Mesenteric fat pad (tissue), 1 donor: ENCODE data around the gene MEF2D. TPM values are rescaled to one million over a fixed set of nuclear protein-coding genes. Genes with fewer than 3 reads are reported as not detected.

ENCODE experiments used
- DNase-seq: peaks from one replicate; pipeline ENCODE4 v3.0.0-alpha.2; 2020; ENCODE audit warnings: low spot score
- long read RNA-seq: library from polyadenylated mRNA; unstranded; transcript quantifications from one replicate; pipeline ENCODE4 v2.0.0, GENCODE V29; 2020
- total RNA-seq: library from RNA; stranded (reverse); fragmentation: NEBNext Ultra II Directional; extraction: Animal tissue kit (Norgen Biotek cat#: 25700); gene quantifications from one replicate; pipeline ENCODE4 v1.2.1, GENCODE V29; 2021
- donor health status: DM: yes; HTN: yes; CAD: no.

MEF2D gene
- total RNA-seq: 38.7 TPM
- long read RNA-seq, partial matches to known transcripts: 3 of 10 reads
- long read RNA-seq, other reads (novel, unspliced or antisense): 7 of 10 reads

DNA sequence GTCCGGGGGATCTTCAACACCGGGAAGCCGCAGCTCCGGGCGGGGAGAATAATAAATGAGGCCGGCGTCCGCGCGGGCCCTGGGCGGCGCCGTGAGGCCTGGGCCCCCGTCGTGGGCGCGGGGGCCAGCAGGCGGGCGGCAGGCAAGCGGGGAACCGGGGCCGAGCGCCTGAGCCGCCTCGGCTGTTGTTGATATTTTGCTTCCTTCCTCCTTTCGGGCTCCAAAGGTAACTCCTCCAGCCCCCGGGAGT lies at the start of gene MEF2D:
MEF2D (minus strand) TSS at position 233 of the 250 bp plus-strand sequence. CDS start 17,483 bp downstream, outside the sequence.
- DNase-seq: no peak

DNA sequence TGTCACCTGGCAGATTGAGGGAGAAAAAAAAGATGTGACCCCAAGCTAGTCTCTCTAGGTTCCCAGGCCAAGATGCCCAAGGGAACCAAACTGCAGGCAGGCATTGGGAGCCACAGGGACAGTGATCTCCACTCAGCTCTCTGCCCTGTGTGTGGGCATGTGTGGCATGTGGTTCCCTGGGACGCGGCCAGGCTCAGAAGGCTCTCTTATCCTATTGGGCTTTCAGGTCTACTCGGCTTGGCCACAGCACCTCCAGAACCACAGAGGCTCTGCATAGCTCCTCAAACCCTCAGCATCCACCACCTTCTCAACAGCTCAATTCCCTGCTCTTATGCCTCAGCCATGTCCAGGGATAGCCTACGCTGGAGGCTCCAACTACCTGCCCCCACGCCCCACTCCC lies 49.8 kb upstream of the MEF2D start:
- DNase-seq: no peak

DNA sequence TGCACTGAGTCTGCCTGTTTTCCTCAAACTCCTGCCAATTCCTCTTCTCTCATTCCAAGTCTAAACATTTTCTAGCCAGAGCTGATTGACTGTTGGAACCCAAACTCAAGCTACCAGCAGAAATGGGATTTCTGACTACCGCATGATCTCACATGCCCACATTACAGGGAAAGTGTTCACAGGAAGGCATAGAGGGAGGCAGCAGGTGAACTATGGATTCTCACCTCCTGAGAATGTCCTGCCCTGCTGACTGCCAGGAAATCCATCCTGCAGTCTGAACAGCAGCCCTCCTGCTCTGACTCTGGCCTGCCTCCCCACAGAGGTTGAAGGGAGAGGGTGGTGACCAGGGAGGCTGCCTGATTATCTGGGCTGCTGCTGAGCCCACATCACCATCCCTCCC lies 49.3 kb upstream of the MEF2D start:
- DNase-seq: no peak

DNA sequence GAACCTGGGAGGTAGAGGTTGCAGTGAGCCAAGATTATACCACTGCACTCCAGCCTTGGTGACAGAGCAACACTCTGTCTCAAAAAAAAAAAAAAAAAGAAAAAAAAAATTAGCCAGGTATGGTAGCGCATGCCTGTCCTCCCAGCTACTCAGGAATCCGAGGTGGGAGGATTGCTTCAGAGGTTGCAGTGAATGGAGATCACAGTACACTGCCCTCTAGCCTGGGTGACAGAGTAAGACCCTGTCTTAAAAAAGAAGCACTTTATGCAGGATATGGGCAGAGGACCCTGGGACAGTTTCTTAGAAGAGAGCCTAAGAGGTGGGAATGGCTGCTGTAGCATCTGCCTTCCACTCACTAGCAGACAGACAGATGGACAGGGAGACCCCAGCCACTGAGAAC lies 48.8 kb upstream of the MEF2D start:
- no peak for DNase-seq

DNA sequence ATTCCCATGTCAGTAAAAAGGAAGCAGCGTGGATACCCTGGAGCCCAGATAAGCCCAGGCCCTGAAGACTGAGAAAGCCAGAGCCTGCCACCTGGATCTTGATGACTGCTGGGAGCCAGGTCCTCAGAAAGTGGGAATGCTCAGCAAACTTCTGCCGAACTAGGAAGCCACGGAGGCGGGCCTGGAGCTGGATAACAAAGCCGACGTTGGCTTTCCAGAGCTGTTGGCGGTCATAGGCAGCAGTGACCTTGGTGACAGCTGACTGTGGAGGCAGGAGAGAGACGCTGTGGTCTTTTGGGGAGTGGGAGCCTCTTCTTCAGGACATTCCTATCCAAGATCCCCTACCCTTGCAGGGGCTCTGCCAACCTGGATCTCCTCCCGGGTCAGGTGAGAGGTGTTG lies 47.4 kb upstream of the MEF2D start:
- DNase-seq: no peak

DNA sequence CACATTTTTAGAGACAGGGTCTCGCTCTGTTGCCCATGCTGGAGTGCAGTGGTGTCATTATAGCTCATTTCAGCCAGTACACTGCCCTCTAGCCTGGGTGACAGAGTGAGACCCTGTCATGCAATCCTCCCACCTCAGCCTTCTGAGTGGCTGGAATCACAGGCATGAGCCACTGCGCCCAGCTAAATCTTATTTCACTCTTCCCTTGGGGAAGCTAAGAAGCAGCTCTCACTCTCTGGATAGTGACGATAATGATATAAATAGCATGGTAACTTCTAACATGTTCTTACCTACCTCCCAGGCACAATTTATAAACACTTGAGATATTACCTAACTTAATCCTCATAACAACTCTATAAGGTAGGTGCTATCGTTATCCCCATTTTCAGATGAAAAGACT lies 46.9 kb upstream of the MEF2D start:
- DNase-seq: no peak

DNA sequence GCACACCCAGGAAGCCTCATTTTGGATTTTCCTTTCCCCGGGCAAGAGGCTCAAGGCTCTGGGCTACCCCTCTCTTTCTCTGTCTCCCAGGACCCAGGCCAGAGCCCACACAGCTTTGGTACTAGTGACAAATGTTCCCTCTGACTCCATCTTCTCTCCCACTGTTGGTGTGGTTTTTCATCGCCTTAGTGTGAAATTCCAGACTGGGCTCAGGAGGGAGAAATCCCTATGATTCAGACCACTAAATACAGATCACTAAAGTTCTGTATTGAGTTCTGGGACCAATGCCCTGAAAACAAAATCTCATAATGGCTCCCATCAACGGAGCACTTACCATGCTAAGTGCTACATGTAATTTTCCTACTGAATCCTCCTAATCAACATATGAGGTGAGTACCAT lies 45.7 kb upstream of the MEF2D start:
- no peak for DNase-seq

DNA sequence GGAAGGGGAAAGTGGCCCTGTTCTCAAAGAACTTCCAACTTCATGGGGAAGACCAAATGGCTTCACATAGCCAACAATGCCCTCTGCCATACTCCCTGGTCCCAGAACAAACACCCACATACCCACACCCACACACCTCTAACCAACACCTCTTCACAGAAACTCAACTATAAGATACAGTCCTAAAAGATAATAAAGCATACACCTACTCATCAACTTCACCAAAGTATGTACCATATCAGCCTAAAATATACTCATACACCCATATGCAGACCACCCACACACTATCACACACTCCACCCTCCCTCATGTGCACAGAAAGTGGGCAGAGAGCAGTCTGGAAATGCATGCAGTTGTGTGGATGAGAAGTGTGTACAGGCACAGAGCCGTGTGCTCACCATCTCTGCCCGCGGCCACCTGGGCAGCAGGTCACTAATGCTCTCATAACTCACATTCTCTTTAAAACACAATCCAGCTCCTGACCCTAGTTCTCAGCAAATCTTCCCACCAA lies 44.1 kb upstream of the MEF2D start:
- no peak for DNase-seq

DNA sequence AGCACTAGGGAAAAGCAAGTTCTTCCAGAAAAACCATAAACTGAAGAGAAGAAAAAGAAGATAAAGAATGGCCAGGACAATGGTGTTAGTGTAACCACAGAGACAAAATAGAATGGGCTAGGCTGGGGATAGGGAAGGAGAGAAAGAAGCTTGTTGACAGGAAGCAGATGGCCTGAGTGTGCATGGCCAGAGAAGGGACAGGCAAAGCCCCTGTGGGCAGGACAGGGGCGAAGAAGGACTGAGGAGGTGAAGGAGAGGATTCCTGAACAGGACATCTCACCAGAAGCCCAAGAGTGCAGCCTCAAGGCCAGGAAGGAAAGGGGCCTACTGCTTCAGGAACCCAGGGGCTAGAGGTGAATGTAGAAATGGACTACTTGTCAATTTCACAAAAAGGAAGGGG lies 42.5 kb upstream of the MEF2D start:
- no peak for DNase-seq

DNA sequence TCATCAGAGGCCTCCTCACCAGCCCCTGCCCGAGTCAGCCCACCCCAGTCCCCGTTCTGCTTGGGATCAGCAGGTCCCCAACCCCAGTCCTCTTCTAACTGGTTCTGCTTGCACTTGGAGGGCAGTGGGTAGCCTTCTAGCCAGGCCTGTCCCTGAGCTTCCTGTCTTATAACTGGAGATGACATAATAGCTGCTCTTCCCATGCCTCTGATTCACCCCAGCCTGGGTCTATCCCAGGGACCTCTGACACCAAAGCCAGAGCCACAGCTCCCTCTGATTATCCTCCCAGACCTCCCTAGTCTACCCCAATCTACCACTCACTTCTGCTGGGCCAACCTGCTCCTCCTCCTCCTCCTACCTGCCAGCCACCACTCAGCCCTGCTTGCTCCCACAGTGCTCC lies 40.4 kb upstream of the MEF2D start:
- no peak for DNase-seq

DNA sequence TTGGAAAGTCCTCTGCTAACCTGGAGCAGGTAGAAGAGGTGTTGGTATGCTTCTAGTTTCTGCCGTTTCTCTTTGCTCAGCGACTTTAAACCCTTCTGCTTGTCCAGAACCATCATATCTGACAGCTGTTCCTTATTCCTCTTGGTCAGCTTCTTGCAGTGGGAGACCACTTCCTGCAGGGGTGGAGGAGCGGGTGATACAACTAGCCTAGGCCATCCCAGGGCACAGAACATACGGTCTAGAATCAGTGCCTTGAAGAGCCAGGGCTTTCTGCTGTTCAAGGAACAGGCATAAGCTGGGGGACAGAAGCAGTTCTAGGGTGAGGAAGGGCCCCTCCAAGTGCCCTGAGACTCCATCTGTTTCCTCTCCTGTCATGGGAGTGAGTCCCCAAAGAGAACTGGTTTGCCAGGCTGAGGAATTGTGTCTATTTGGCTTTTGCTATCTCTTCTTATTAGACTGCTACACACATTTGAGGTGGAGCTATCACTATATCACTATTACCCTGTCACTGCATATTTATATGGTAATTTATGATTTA lies 39.3 kb upstream of the MEF2D start:
- no peak for DNase-seq

DNA sequence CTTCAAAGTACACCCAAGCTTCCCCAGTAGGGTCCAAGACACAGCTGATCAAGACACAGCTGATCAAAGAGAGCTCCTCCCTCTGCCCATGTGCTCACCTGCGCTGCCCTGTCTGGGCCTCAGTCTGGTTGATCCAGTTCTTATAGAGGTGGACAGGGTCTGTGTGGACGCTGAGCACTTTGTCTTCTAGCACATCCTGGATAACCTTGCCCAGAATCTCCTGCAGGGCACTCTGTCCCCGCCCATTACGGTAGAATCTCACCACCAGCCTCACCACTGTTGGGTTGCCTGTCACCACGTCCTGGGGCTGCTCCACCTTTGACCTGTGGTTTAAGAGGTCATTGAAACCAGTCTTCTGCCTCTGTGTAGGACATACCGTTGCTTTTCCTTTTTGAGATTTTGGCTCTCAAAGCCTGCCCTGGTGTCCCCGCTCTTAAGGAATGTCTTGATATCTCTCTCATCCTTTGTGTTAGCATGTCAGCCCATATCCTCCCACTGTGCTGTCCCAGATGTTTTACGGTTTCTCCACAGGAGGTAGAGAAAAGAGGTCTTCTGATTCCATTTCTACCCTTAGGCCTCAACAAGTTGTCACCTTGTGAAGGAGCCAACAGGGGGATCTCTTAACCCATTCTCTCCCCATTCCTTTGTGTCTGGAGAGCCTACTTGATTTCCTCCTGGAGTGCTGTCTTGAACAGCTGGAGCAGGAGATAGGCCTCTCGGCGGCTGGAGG lies 38.3 kb upstream of the MEF2D start:
- peak; percentile 55 for DNase-seq

DNA sequence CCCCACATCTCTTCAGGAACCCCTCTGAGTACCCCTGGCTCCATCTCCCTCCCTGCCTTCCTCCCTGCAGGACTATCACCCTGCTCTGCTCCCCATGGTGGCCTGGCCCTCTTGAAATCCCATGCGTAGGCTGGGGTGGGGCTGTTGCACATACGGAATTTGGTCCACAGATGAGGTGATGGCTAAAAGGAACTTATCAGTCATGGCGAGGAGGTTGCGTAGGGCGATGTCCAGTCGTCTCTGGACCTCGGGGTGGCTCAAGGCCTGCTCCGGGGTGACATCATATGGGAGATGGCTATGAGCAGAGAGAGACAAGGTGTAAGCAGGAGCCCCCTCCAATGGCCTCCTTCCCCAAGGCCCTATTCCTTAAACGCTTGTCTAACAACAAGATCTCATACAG lies 36.5 kb upstream of the MEF2D start:
- peak; percentile 68 for DNase-seq

DNA sequence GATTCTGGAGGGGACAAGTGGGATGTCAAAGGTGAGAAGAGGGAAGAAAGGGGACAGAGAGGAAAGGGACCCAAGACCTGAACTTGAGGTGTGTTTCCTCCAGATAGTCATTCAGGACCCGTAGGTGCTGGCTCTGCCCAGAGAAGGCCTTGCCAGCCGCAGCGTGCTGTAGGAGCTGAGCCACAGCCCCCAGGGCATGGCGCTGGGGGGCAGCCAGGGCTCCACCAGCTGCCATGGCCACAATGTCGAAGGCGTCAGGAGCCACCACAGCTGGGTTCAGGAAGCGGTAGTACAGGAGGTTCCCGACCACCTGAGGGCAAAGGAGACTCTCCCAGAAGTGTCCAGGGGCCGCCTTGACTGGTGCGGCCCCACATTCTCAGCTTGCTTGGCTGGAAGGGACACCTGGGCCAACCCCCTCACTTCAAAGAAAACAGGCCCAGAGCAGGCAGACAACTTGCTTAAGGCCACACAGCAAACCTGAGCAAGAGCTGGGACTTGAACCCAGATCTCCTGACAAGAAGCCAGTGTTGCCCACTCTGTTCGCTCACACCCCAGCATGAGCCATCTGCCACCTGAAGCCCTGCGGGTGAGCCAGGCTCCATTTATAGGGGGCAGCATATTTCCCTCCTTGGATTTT lies 34.0 kb upstream of the MEF2D start:
- peak; percentile 51 for DNase-seq

DNA sequence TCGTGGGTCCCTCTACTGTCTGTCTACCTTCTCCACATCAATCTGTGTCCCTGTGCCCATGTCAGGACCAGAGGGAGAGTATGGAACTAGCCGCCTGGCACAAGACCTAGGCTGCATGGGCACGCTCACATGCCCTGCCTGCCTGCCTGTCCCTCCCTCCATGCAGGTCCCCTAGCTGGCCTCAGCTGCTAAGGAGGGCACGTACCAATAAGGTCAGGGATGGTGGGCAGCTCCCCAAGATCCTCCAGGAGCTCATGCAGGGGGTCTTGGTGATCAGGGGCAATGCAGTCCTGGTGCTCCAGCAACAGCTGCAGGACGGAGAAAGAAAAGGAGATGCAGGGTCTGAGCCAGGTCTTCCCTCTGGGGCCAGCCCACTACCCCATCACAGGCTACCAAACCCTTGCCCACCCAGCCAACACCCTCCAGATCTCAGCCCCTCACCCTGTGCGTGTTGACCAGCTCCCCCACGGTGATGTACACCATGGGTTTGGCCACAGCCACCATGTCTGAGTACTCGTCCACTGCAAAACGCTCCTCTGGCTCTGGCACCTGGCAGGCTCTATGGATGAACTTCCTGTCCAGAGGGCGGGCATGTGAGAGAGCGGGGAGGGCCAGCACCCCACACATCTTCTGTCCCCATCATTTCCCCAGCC lies 33.1 kb upstream of the MEF2D start:
- peak; percentile 74 for DNase-seq

DNA sequence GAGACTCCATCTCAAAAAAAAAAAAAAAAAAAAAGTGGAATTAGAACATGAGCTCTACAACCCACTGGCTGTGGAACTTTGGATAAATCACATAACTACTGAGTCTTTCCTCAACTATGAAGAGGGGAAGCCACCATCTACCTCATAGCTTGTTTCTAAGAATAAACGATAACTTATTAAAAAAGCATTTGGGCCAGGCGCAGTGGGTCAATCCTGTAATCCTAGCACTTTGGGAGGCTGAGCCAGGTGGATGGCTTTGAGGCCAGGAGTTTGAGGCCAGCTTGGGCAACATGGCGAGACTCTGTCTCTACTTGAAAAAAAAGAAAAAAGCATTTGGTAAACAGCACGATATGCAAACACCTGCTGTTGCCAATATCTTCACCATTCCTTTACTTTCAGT lies 31.8 kb upstream of the MEF2D start:
- no peak for DNase-seq

DNA sequence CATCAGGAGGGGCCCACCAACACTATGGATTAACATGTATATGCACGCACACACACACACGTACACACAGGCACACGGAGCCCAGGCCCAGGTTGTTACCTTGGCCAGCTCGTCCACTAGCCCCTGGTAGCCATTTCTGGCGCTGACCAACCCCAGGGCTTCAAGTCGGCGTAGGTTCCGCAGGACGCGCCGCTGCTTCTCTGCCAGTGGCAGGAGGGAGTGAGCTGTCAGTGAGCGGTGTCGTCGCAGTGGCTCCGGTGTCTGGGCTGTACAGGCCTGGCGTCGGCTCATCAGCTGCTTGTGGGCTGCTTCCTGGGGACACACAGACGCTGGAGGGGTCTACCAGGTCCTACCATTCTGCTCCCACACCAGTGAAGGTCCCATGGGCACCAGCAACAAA lies 29.4 kb upstream of the MEF2D start:
- no peak for DNase-seq

DNA sequence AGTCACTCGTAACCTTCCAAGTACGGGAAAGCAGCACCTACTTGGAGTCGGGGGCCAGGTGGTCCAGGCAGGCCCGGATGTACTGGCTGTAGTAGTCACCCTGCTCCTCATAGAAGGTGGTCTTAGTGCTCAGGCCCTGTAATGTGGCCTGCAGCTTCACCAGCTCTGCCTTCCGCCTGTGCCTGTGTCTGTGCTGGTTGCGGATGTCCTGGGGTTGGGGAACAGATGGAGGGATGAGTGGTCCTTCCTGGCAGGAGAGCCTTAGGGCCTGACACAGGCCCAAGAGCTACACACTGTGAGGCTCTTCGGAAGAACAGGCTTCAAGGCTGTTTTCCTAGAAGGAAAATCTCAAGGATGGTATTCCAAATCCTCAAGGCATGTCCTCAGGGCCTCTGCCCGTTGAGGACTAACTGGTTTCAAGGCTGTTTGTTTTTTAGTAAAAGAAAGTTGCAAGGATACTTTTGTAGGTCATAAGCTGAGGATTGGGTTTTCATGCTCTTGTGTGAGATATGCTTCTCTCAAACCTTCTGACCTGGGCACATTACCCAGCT lies 28.4 kb upstream of the MEF2D start:
- DNase-seq: no peak

DNA sequence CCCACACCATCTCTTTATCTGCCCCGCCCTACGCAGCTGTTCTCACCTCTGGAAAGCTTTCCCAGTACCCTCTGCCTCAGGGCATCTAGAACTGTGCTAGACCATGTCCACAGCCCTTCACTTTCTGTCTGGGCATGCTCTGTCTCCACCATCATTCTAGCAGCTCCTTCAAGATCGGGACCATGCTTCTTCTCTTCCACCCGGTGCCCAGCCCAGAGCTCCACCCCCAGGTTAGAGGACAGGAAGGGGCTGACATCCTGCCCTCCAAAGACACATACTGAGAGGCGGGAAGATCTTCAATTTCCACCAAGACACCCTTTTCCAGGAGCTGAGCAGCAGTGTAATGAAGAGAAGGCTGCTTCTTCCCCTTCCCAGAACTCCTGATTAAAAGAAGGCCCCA lies 27.7 kb upstream of the MEF2D start:
- DNase-seq: no peak

DNA sequence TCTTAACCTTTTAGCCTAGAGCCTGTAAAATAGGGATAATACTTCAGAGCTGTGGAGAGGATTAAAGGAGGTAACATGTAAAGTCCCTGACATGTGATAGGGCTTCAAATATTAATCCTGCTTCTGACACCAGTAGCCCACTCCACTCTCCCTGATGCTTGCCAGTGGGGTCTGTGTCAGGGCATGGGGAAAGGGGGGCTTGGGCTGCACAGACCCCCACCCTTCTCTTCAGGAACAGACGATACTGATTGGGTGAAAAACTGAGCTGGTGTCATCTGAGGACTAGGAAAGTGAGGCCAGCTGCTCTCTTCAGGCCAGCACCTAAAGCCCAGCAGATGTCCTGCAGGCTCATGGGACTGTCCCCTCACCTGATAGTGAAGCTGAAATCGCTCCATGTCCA lies 27.0 kb upstream of the MEF2D start:
- DNase-seq: no peak

DNA sequence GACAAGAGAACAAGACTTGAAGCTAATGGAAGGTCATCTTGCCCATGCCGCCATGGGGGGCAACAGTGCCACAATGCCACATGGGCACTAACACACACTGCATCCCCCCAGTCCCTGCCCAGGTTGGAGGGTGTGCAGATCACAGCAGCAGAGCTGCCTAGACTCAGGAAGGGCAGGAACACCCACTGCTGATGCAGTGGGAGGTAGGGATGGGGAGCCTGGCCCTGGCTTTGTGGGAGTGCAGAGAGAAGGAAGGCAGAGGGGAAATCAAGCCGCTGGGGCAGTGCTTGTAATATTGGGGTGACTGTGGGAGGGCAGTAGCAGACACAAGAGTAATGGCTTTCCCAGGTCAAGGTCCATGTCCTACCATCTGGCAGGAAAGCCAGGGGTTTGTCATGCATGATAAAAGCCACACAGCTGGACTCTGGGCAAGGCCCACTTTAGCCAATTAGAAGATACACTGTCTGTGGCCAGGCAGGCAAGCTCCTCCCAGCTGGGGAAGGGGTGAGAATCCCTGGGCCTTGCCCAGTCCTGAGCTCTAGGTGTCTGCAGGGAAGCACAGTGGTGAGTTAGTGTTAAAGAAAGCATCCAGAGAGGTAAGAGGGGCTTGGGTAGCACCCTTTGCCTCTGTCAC lies 25.4 kb upstream of the MEF2D start:
- no peak for DNase-seq

DNA sequence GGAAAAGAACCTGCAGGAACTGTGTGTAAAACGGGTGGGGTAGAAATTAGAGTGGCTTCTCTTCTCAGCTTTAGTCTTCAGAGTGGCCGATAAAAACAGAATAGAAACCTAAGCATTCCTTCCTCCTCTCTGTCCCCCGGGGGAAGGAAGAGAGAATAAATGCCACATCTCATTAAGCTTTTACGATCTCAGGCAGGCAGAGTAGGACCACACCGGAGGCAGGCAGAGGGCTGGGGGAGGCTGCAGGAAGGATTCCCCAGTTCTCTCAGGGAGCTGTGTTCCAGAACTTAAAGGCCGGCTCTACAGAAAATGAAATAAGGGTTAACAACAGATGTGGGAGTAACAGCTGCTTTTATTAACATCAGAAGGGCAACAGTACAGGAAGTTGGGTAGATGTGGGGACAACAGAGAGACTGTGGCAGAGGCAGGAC lies 24.5 kb upstream of the MEF2D start:
- no peak for DNase-seq
